ENCODE results near the gene EIF4E3. TPM values are rescaled to one million over a fixed set of nuclear protein-coding genes. Genes with fewer than 3 reads are reported as not detected.

EIF4E3 gene
- total RNA-seq, 1 donor from 2014 or later: 3.5 TPM

- Mint-ChIP-seq H3K4me3 (ENCODE audit: unreplicated experiment) (no peak overlapping the region), H3K27me3 (ENCODE audit: low read depth, unreplicated experiment) (no peaks in the 10 kb centered on the region), H3K27ac (ENCODE audit: unreplicated experiment) (no peak overlapping the region), H3K9me3 (ENCODE audit: unreplicated experiment) (peaks cover 6% of the 10 kb centered on the region), H3K4me1 (ENCODE audit: low read depth, unreplicated experiment) (no peaks in the 10 kb centered on the region), H3K36me3 (ENCODE audit: low read depth, unreplicated experiment) (no peaks in the 10 kb centered on the region)
- H3K4me3 ChIP-seq (ENCODE audit: insufficient read depth, low read depth, low read length): no peak overlapping the region
- H4K20me1 ChIP-seq (ENCODE audit: insufficient read depth, low read length): no peaks in the 10 kb centered on the region
- no peak overlapping the region for H3K4me2 ChIP-seq (ENCODE audit: low read length)
- H3K27me3 ChIP-seq (ENCODE audit: insufficient read depth, low read length): no peaks in the 10 kb centered on the region
- no peaks in the 10 kb centered on the region for H3K36me3 ChIP-seq (ENCODE audit: insufficient read depth, low read length)
- peak; percentile 39 for DNase-seq (ENCODE audit: low read depth)
- no peak overlapping the region for H2AFZ ChIP-seq (ENCODE audit: low read depth, low read length)
- no peak overlapping the region for H3K27ac ChIP-seq (ENCODE audit: low read depth, low read length)
- no peak for FAIRE-seq
- H3K9me3 ChIP-seq (ENCODE audit: insufficient read depth, low read depth, low read length): no peaks in the 10 kb centered on the region
- no peaks in the 10 kb centered on the region for H3K4me1 ChIP-seq (ENCODE audit: insufficient read depth, low read length)
- no peak for TF ChIP-seq EZH2 (IDR thresholded peaks at IDR 0.05; ENCODE audit: insufficient read depth, low read length)
- TF ChIP-seq CTCF (IDR thresholded peaks at IDR 0.05; ENCODE audit: insufficient read depth, low read depth, low read length): no peak
- no peaks in the 10 kb centered on the region for H3K79me2 ChIP-seq (ENCODE audit: insufficient read depth, low read length)
- no peak overlapping the region for H3K9ac ChIP-seq (ENCODE audit: low read length)
Measured at GRCh38 chr3:71628522-71628921, 96.7 kb downstream of the EIF4E3 start.

GRCh38 chr3:71625676-71626075 lies 99.5 kb downstream of the EIF4E3 start:
- H3K4me2 ChIP-seq (ENCODE audit: low read length): no peak overlapping the region
- TF ChIP-seq EZH2 (IDR thresholded peaks at IDR 0.05; ENCODE audit: insufficient read depth, low read length) (no peak), CTCF (IDR thresholded peaks at IDR 0.05; ENCODE audit: insufficient read depth, low read depth, low read length) (no peak)
- H3K27ac ChIP-seq (ENCODE audit: low read depth, low read length): no peak overlapping the region
- H3K9me3 Mint-ChIP-seq (ENCODE audit: unreplicated experiment): peaks cover 1% of the 10 kb centered on the region
- no peak overlapping the region for H3K27ac Mint-ChIP-seq (ENCODE audit: unreplicated experiment)
- H3K9me3 ChIP-seq (ENCODE audit: insufficient read depth, low read depth, low read length): no peaks in the 10 kb centered on the region
- H3K36me3 Mint-ChIP-seq (ENCODE audit: low read depth, unreplicated experiment): no peaks in the 10 kb centered on the region
- no peaks in the 10 kb centered on the region for H3K4me1 Mint-ChIP-seq (ENCODE audit: low read depth, unreplicated experiment)
- no peaks in the 10 kb centered on the region for H3K4me1 ChIP-seq (ENCODE audit: insufficient read depth, low read length)
- no peak for FAIRE-seq
- H2AFZ ChIP-seq (ENCODE audit: low read depth, low read length): no peak overlapping the region
- no peak for DNase-seq (ENCODE audit: low read depth)
- H3K4me3 ChIP-seq (ENCODE audit: insufficient read depth, low read depth, low read length): no peak overlapping the region
- H3K27me3 Mint-ChIP-seq (ENCODE audit: low read depth, unreplicated experiment): peaks cover 6% of the 10 kb centered on the region
- no peak overlapping the region for H3K9ac ChIP-seq (ENCODE audit: low read length)
- no peak overlapping the region for H3K4me3 Mint-ChIP-seq (ENCODE audit: unreplicated experiment)
- no peaks in the 10 kb centered on the region for H3K36me3 ChIP-seq (ENCODE audit: insufficient read depth, low read length)
- H3K27me3 ChIP-seq (ENCODE audit: insufficient read depth, low read length): peaks cover 2% of the 10 kb centered on the region
- H3K79me2 ChIP-seq (ENCODE audit: insufficient read depth, low read length): no peaks in the 10 kb centered on the region
- H4K20me1 ChIP-seq (ENCODE audit: insufficient read depth, low read length): no peaks in the 10 kb centered on the region

Other genes with a start within 250 kb of the EIF4E3 start
- gene FOXP1, start 141.7 kb downstream of the EIF4E3 start, total RNA-seq: 107 and 124 TPM in 2 replicates
- gene GPR27, start 28.5 kb upstream of the EIF4E3 start, total RNA-seq: 2.0 and 2.9 TPM in 2 replicates
- gene PROK2, start 59.7 kb upstream of the EIF4E3 start, total RNA-seq: not detected in 2 replicates

All from astrocyte (in vitro differentiated cells and primary cell).